Measurements from ENCODE around the gene ROCK2. TPM values are rescaled to one million over a fixed set of nuclear protein-coding genes. Genes with fewer than 3 reads are reported as not detected.

Gene ROCK2
- polyA plus RNA-seq, 3 donors, result 2.8 to 10.2 (median 4.3) TPM

DNA sequence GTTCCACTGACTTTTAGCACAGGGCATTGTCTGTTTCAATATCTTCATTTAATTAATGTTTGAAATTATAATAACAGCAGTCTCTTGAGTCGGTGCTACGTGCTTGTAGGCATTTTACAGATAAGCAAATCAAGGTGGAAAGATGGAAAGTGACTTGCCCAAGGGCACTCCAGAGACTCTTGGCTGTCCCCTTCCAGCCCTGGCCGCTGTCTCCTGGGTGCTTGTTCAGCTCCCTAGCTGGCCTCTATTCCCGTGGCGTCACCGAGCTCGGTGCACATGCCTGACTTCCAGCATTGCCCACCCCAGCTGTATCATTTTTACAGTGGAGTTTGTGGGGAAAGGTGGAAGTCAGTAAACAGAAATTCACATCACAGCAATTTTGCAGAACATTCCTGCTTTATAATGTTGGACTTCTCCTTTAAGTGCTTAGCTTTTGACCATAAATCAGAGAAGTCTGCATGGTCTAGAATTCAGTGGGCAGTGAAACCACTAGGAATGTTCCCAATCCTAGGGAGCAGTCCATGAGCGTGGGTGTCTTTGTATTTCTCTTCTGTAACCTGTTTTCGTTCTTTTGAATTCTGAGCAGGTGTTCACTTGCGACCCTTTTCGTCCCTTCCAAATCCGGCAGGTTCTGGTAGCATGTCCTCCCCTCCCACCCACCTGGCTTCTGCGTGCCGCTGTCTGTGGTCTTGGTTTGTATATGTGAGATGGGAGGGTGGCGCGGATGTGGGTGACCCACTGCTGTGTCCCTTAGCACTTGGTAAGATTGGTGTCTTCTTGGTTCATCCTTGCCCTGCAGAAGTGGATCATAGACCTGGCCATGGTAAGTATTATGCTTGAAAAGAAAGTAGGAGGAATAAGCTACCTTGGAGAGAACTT lies 180.8 kb downstream of the ROCK2 start:
- no peaks in the 10 kb centered on the region for H3K9me3 Mint-ChIP-seq
- H3K27ac Mint-ChIP-seq, result peak overlapping the region in 3 of 7 donors; percentile 4 to 59 (median 47)
- Histone ChIP-seq H3K9ac (ENCODE audit: insufficient read depth, low read length, poor library complexity, severe bottlenecking) (no peak overlapping the region), H3K4me2 (replicated peaks; ENCODE audit: extremely low read depth, low read length, poor library complexity, severe bottlenecking) (no peak overlapping the region), H3K79me2 (ENCODE audit: insufficient read depth, low read length) (no peaks in the 10 kb centered on the region), H3K4me3 (replicated peaks in 1 of 3; ENCODE audit: low read depth in 2 of 3, low read length in 3 of 3) (no peak overlapping the region), H3K9me3 (replicated peaks in 1 of 2; ENCODE audit: control insufficient read depth in 1 of 2, insufficient read depth in 1 of 2, low read length in 2 of 2) (no peaks in the 10 kb centered on the region), H2AFZ (ENCODE audit: insufficient read depth, low read depth, low read length, poor library complexity, severe bottlenecking) (no peak overlapping the region), H3K27ac (ENCODE audit: low read depth in 1 of 2, low read length in 2 of 2) (peak overlapping the region in 1 of 2 donors; percentile 22), H3K27me3 (ENCODE audit: control insufficient read depth in 2 of 2, insufficient read depth in 2 of 2, low read length in 2 of 2) (no peaks in the 10 kb centered on the region), H4K20me1 (ENCODE audit: insufficient read depth, low read length) (no peaks in the 10 kb centered on the region), H3K36me3 (replicated peaks in 1 of 2; ENCODE audit: control insufficient read depth in 1 of 2, insufficient read depth in 2 of 2, low read length in 2 of 2) (peaks cover 8 to 50% of the 10 kb centered on the region in 2 donors), H3K4me1 (ENCODE audit: control insufficient read depth in 1 of 2, insufficient read depth in 2 of 2, low read length in 2 of 2) (peaks cover 15 to 17% of the 10 kb centered on the region in 2 donors)
- peaks cover 50 to 75% of the 10 kb centered on the region in 2 donors for H3K36me3 Mint-ChIP-seq
- no peak overlapping the region for H3K4me3 Mint-ChIP-seq
- DNase-seq, result no peak
- H3K27me3 Mint-ChIP-seq (ENCODE audit: low read depth in 3 of 3), result peaks cover 0 to 2% (median 0%) of the 10 kb centered on the region in 3 donors
- intact Hi-C loops (cut with micrococcal nuclease), result no loop called here
- 95% methylated on average over 3 of the region's 16 CpGs for whole genome bisulfite sequencing (ENCODE audit: insufficient coverage)
- no peak for TF ChIP-seq CTCF (IDR thresholded peaks at IDR 0.05)
- peaks cover 27% of the 10 kb centered on the region for H3K4me1 Mint-ChIP-seq

- no peaks in the 10 kb centered on the region for H3K9me3 Mint-ChIP-seq
- peak overlapping the region in 1 of 2 donors; percentile 64 for H3K4me3 Mint-ChIP-seq
- Histone ChIP-seq H3K4me1 (ENCODE audit: control insufficient read depth in 1 of 2, insufficient read depth in 2 of 2, low read length in 2 of 2) (peaks cover 20 to 24% of the 10 kb centered on the region in 2 donors), H3K27me3 (ENCODE audit: control insufficient read depth in 2 of 2, insufficient read depth in 2 of 2, low read length in 2 of 2) (no peaks in the 10 kb centered on the region), H3K27ac (ENCODE audit: low read depth in 1 of 2, low read length in 2 of 2) (peak overlapping the region; percentile 64 to 73), H4K20me1 (ENCODE audit: insufficient read depth, low read length) (peaks cover 13% of the 10 kb centered on the region), H3K36me3 (replicated peaks in 1 of 2; ENCODE audit: control insufficient read depth in 1 of 2, insufficient read depth in 2 of 2, low read length in 2 of 2) (peaks cover 6 to 50% of the 10 kb centered on the region in 2 donors), H3K79me2 (ENCODE audit: insufficient read depth, low read length) (peaks cover 6% of the 10 kb centered on the region), H3K4me2 (replicated peaks; ENCODE audit: extremely low read depth, low read length, poor library complexity, severe bottlenecking) (no peak overlapping the region), H3K4me3 (replicated peaks in 1 of 3; ENCODE audit: low read depth in 2 of 3, low read length in 3 of 3) (no peak overlapping the region), H3K9ac (ENCODE audit: insufficient read depth, low read length, poor library complexity, severe bottlenecking) (no peak overlapping the region), H3K9me3 (replicated peaks in 1 of 2; ENCODE audit: control insufficient read depth in 1 of 2, insufficient read depth in 1 of 2, low read length in 2 of 2) (no peaks in the 10 kb centered on the region), H2AFZ (ENCODE audit: insufficient read depth, low read depth, low read length, poor library complexity, severe bottlenecking) (no peak overlapping the region)
- DNase-seq, result no peak
- TF ChIP-seq CTCF (IDR thresholded peaks at IDR 0.05), result no peak
- H3K27ac Mint-ChIP-seq, result peak overlapping the region in 6 of 7 donors; percentile 79 to 94 (median 90)
- peaks cover 30% of the 10 kb centered on the region for H3K4me1 Mint-ChIP-seq
- H3K27me3 Mint-ChIP-seq (ENCODE audit: low read depth in 3 of 3), result peaks cover 0 to 2% (median 0%) of the 10 kb centered on the region in 3 donors
- H3K36me3 Mint-ChIP-seq, result peaks cover 45 to 68% of the 10 kb centered on the region in 2 donors
- intact Hi-C loops (cut with micrococcal nuclease), result no loop called here
- 100% methylated on average over 3 of the region's 4 CpGs for WGBS (ENCODE audit: insufficient coverage)
Observed at GRCh38 chr2:11161747-11162146, 182.7 kb downstream of the ROCK2 start.
